Measurements from ENCODE around the gene COPE.

Gene COPE

DNA sequence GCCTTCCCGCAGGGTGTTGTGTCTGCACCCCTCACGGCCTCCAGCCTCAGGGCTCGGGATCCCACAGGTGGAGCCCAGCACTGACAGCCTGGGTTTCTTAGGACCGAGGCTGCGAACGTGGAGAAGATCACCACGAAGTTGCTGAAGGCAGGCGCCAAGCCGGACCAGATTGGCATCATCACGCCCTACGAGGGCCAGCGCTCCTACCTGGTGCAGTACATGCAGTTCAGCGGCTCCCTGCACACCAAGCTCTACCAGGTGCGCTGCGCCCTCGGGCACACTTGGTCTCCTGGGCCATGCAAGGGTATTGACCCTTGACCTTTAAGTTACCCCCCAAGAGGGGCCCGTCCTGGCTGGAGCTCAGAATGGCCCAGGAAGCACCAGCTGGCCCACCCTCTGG, 58.5 kb downstream of the COPE start:
- no peak for DNase-seq (ENCODE audit: low read depth)
- no peak overlapping the region for H3K4me3 ChIP-seq (replicated peaks; ENCODE audit: low read depth, low read length)
- TF ChIP-seq, protein P1, sequence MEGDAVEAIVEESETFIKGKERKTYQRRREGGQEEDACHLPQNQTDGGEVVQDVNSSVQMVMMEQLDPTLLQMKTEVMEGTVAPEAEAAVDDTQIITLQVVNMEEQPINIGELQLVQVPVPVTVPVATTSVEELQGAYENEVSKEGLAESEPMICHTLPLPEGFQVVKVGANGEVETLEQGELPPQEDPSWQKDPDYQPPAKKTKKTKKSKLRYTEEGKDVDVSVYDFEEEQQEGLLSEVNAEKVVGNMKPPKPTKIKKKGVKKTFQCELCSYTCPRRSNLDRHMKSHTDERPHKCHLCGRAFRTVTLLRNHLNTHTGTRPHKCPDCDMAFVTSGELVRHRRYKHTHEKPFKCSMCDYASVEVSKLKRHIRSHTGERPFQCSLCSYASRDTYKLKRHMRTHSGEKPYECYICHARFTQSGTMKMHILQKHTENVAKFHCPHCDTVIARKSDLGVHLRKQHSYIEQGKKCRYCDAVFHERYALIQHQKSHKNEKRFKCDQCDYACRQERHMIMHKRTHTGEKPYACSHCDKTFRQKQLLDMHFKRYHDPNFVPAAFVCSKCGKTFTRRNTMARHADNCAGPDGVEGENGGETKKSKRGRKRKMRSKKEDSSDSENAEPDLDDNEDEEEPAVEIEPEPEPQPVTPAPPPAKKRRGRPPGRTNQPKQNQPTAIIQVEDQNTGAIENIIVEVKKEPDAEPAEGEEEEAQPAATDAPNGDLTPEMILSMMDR (IDR thresholded peaks at IDR 0.05; ENCODE audit: low read length, missing control alignments), result no peak

DNA sequence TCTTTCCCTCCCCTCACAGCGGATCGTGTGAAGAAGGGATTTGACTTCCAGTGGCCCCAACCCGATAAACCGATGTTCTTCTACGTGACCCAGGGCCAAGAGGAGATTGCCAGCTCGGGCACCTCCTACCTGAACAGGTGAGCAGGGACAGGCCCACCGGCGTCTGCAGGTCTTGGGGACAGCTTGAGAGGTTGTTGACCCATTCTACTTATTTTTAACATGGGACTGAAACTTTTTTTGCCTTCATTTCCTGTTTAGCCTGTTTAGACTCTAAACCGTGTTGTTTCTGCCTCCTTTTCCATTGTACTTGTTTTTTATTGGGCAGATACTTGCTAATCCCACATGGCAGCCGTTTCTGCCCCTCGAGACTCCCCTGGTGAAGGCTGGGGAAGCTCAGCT, 58.9 kb downstream of the COPE start:
- H3K4me3 ChIP-seq (replicated peaks; ENCODE audit: low read depth, low read length), result no peak overlapping the region
- no peak for DNase-seq (ENCODE audit: low read depth)

DNA sequence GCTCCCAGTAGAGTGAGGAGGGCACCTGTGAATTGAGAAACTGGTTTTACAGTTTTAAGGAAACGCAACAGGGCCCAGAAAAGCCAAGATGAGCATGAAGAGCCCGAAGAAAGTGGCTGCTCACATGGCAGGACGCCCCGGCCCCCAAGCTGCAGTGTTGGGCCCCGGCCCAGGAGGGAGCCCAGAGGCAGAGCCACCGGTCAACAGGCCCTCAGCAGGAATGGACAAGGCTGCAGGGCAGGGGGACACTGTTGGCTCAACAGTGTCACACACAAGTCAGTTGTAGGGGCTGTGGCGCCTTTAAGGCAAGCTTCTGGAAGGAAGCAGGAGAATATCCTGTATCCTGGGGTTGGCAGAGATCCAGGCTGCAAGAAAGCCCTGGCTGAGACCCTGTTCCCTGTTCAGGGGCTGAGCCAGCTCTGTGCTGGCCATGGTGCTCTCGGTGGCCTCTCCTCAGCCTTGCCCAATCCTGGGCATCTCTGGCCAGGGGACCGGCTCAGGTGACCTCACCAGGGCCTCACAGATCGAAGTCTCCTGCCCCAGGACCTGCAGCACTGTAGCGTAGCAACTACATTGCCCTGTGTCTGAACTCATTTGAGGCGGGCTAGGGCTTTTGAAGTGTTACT, 59.4 kb downstream of the COPE start:
- no peak overlapping the region for H3K4me3 ChIP-seq (replicated peaks; ENCODE audit: low read depth, low read length)
- DNase-seq (ENCODE audit: low read depth), result peak; percentile 35
- TF ChIP-seq, protein P1 (IDR thresholded peaks at IDR 0.05; ENCODE audit: low read length, missing control alignments), result no peak

More for the DNA sequence above, 58.9 kb downstream of the COPE start:
- TF ChIP-seq, protein P1 (IDR thresholded peaks at IDR 0.05; ENCODE audit: low read length, missing control alignments), result no peak

DNA sequence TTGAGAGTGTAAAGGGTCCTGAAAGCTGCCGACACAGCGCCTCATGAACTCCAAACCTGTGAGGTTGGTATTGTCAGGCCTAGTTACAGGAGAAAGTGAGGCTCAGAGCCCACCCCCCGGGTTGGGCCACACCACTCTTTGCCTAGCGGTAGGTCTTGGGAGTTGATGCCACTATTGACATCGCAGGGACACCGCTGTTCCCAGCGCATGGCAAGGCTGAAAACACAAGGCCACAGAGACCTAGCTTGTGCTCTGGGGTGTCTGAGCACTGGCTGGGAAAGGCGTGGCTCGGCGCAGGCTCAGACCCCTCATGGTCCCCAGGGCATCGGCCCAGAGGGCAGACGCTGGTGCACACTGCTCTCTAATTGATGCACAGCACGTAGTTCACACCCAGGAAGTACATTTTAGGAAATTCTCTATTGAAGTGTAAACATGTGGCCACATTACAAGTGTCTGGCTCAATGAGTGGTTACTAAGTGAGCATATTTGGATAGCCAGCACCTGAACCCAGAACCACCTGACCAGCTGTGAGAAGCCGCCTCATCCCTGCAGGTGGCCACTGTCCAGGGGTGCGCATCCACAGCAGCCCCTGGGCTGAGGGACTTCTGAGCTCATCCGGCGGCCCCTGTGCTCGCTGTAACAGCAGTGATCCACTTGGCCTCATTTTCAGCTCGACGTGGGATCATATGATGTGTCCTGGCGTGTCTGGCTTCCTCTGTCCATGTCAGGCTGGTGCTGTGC, 60.1 kb downstream of the COPE start:
- H3K4me3 ChIP-seq (replicated peaks; ENCODE audit: low read depth, low read length), result no peak overlapping the region

DNA sequence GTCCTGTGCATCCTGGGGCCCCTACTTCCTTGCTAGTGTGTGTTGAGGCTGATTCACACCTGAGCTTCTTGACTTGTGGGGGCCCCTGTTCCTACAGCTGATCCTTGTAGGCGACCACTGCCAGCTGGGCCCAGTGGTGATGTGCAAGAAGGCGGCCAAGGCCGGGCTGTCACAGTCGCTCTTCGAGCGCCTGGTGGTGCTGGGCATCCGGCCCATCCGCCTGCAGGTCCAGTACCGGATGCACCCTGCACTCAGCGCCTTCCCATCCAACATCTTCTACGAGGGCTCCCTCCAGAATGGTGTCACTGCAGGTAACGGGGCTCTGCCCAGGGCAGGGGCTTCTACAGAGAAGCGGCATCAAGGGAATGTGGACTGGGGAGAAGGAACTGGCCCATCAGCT, 62.0 kb downstream of the COPE start:
- H3K4me3 ChIP-seq (replicated peaks; ENCODE audit: low read depth, low read length), result no peak overlapping the region
- TF ChIP-seq, protein P1 (IDR thresholded peaks at IDR 0.05; ENCODE audit: low read length, missing control alignments), result no peak

More for the DNA sequence above, 60.1 kb downstream of the COPE start:
- TF ChIP-seq, protein P1 (IDR thresholded peaks at IDR 0.05; ENCODE audit: low read length, missing control alignments), result no peak
- no peak for DNase-seq (ENCODE audit: low read depth)

DNA sequence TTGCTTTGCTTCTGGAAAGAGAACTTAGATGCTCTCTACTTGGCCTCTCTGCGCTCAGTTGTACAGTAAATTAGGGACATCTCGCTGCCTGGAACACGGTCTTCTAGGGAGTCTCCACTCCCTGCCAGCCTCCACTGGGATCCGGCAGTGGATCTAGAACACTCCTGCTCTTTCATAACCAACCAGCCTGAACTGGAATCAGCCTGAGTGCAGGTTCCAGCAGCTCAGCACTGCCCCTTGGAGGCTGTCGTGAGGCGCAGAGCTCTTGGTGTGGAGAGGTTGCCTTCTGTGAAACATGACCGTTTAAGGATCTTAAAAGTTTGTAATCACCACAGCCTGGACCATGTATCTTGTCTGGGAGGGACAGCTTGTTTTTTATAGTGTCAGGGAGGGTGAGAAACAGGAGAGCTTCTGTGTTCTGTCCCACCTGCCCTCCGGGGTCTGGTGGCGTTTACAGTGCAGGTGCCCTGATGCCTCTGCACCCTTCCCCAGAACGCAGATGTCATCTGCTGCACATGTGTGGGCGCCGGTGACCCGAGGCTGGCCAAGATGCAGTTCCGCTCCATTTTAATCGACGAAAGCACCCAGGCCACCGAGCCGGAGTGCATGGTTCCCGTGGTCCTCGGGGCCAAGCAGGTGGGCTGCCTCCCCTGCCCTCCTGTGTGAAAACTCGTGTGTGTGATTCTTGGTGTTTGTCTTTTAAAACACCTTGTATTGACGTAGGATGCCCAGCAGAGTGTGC, 62.6 kb downstream of the COPE start:
- TF ChIP-seq, protein P1 (IDR thresholded peaks at IDR 0.05; ENCODE audit: low read length, missing control alignments), result peak; percentile 44
- H3K4me3 ChIP-seq (replicated peaks; ENCODE audit: low read depth, low read length), result no peak overlapping the region
- DNase-seq (ENCODE audit: low read depth), result peak; percentile 55

More for the DNA sequence above, 62.0 kb downstream of the COPE start:
- DNase-seq (ENCODE audit: low read depth), result no peak
